Coronary artery (tissue), 2 donors: ENCODE data around the gene MX2.
A peak's percentile ranks its signal among the peaks of the same experiment; 100 is the strongest.

ENCODE experiments used
- DNase-seq: peaks from one replicate; pipeline ENCODE4 v3.0.0-alpha.2; 2017; ENCODE audit warnings: low spot score
- H3K27ac ChIP-seq, 2 donors: fragments of 200-600 bp; sonication (generic); one replicate each; pipeline ENCODE4 v1.5.1; 2016 to 2019
- H3K4me3 ChIP-seq: fragments of 200-600 bp; sonication (generic); 2 replicates; pipeline ENCODE4 v1.5.1; 2016; ENCODE audit warnings: mild to moderate bottlenecking, moderate library complexity
- TF ChIP-seq, protein P1 (sequence below): fragments of 200-600 bp; sonication (generic); IDR thresholded peaks from one replicate; pipeline ENCODE4 v1.5.1; 2019; ENCODE audit warnings: antibody characterized with exemption

The MX2 gene

DNA sequence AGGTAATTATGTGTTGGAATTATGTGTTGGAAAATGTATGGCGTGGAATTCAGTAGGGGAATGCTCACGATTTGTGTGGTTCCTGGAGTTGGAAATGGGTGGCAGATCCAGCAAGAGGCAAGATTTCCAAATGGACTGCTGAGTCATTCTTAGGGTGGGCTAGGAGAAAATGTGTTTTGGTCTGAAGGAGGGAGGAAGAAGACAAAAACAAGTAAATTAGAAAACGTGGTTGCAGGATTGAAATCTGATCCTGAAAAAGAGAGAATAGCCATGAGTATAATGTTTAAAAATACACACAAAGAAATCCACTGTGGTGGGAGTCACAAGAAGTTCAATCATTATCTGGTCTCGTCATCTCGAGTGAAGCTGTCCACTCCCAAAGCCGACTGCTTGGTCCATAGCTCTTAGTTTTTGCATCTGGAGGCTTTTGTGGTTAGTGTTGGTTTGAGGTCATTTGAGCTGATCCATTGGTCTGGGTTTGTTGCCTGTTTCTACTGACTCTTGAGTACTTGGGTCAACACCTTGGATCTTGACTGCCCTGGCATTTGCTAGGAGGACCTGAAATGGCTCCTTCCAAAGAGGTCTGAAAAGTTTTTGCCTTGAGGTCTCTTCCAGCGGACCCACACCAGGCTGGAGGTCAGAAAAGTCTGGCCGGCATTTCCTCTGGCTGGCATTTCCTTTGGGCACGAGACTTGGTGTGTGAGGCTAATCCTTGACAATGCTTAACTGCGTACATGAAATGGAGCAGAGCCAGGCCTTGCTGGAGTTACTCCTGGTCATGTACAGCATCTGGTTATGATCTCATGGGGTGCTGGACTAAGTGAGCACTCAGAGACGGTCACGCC lies 9.2 kb downstream of the MX2 start:
- Histone ChIP-seq H3K27ac (no peak overlapping the region), H3K4me3 (no peak overlapping the region)
- TF ChIP-seq, protein P1, sequence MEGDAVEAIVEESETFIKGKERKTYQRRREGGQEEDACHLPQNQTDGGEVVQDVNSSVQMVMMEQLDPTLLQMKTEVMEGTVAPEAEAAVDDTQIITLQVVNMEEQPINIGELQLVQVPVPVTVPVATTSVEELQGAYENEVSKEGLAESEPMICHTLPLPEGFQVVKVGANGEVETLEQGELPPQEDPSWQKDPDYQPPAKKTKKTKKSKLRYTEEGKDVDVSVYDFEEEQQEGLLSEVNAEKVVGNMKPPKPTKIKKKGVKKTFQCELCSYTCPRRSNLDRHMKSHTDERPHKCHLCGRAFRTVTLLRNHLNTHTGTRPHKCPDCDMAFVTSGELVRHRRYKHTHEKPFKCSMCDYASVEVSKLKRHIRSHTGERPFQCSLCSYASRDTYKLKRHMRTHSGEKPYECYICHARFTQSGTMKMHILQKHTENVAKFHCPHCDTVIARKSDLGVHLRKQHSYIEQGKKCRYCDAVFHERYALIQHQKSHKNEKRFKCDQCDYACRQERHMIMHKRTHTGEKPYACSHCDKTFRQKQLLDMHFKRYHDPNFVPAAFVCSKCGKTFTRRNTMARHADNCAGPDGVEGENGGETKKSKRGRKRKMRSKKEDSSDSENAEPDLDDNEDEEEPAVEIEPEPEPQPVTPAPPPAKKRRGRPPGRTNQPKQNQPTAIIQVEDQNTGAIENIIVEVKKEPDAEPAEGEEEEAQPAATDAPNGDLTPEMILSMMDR: no peak
- no peak for DNase-seq

DNA sequence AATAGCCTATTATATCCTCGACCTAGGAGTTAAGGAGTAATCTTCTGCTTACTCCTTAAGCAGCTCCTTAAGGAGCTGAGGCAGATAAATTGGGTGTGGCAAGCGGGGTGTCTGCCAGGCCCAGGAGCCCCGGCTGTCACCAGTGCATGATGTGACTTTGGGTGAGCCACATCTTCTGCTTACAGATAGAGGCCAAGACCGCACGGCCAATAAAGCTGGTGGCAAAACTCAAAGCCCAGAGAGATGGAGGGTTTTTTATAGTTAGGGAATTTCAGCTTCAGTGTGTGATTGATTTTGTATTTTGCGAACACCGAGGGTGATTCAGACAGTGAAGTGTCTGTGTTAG lies 9.8 kb downstream of the MX2 start:
- TF ChIP-seq, protein P1: no peak
- no peak overlapping the region for H3K4me3 ChIP-seq
- no peak overlapping the region for H3K27ac ChIP-seq
- no peak for DNase-seq

GRCh38 chr21:41373253-41373652 lies 11.4 kb downstream of the MX2 start:
- peak; percentile 66 for DNase-seq
- TF ChIP-seq, protein P1: no peak
- Histone ChIP-seq H3K4me3 (no peak overlapping the region), H3K27ac (no peak overlapping the region)

- Histone ChIP-seq H3K4me3 (no peak overlapping the region), H3K27ac (no peak overlapping the region)
- TF ChIP-seq, protein P1: no peak
- no peak for DNase-seq
Measured at GRCh38 chr21:41373763-41374162, 11.9 kb downstream of the MX2 start.

- no peak for DNase-seq
Measured at GRCh38 chr21:41374177-41374712, 12.4 kb downstream of the MX2 start.

DNA sequence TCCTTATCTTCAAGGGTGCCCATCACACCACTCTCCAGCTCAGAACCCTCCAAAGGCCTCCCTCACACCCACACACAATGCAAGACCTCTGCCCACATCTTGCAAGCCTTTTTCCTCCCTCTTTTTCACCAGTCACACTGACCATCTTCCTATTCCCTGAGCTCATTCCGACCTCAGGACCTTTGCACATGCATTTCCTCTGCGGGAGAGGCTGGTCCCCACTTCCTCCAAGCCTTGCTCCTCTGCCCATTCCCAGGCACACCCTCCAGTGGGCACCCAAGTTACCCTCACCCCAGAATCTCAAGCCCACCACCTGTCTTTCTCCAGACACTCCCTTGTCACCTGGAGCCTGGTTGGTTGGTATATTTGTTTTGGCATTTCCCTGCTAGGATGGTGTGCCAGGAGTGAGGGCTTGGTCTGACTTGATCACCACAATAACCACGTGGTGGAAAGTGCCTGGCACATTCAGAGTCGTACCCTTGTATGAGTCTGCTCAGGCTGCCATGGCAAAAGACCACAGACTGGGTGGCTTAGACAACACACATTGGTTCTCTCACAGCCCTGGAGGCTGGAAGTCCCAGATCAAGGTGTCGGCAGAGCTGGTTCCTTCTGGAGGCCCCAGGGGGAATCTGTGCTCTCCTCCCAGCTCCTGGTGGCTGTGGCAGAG lies 13.2 kb downstream of the MX2 start:
- H3K4me3 ChIP-seq: no peak overlapping the region
- TF ChIP-seq, protein P1: no peak
- no peak overlapping the region for H3K27ac ChIP-seq
- no peak for DNase-seq

More at GRCh38 chr21:41374177-41374712, 12.4 kb downstream of the MX2 start:
- TF ChIP-seq, protein P1: no peak
- Histone ChIP-seq H3K4me3 (no peak overlapping the region), H3K27ac (no peak overlapping the region)
